ENCODE data around the gene PIRT. TPM values are rescaled to one million over a fixed set of nuclear protein-coding genes. Genes with fewer than 3 reads are reported as not detected.

The PIRT gene
- total and polyA plus RNA-seq, 2 of the 8 experiments (the other 6 are each of a cell fraction or from before 2014, with no cell fraction given) = 0.03 TPM; not detected in 1

GRCh38 chr17:10779609-10780008 lies 58.3 kb downstream of the PIRT start:
- Histone ChIP-seq H3K9ac (replicated peaks in 1 of 4; ENCODE audit: extremely low read depth in 1 of 4, low read depth in 3 of 4, low read length in 3 of 4) (no peak overlapping the region), H3K9me3 (ENCODE audit: insufficient read depth in 2 of 2, low read depth in 1 of 2, low read length in 1 of 2) (no peaks in the 10 kb centered on the region), H3K27me3 (replicated peaks in 1 of 4; ENCODE audit: control insufficient read depth in 3 of 4, extremely low read depth in 1 of 4, insufficient read depth in 3 of 4, low read length in 3 of 4) (no peaks in the 10 kb centered on the region)

More at GRCh38 chr17:10779609-10780008, 58.3 kb downstream of the PIRT start:
- Histone ChIP-seq H2BK20ac (ENCODE audit: low read length) (no peak overlapping the region), H3K79me1 (ENCODE audit: low read depth, low read length) (no peaks in the 10 kb centered on the region), H3K18ac (ENCODE audit: extremely low read depth, low read length) (no peak overlapping the region), H3K4ac (replicated peaks; ENCODE audit: insufficient read length, low read depth, low read length) (no peak overlapping the region), H4K20me1 (replicated peaks in 1 of 2; ENCODE audit: control insufficient read depth in 1 of 2, insufficient read depth in 2 of 2, low read length in 2 of 2) (no peaks in the 10 kb centered on the region), H3K4me2 (ENCODE audit: insufficient read depth in 1 of 2, low read depth in 2 of 2, low read length in 2 of 2) (no peak overlapping the region), H4K91ac (replicated peaks; ENCODE audit: insufficient read length, low read length) (no peak overlapping the region), H3K27ac (ENCODE audit: low read depth, low read length) (no peak overlapping the region), H2AFZ (ENCODE audit: low read length) (no peak overlapping the region), H3K56ac (replicated peaks; ENCODE audit: insufficient read length, low read depth, low read length) (no peak overlapping the region), H2BK120ac (replicated peaks; ENCODE audit: low read depth, low read length) (no peak overlapping the region), H3K23me2 (ENCODE audit: low read depth, low read length) (no peaks in the 10 kb centered on the region; the same call in 1 of the 2 replicates), H2BK5ac (ENCODE audit: low read depth, low read length) (no peak overlapping the region), H2BK12ac (ENCODE audit: low read depth, low read length) (no peak overlapping the region), H4K8ac (ENCODE audit: extremely low read depth, insufficient read depth, low read length) (no peak overlapping the region), H4K5ac (ENCODE audit: insufficient read length, low read depth, low read length) (no peak overlapping the region), H3K14ac (ENCODE audit: insufficient read length) (no peak overlapping the region), H3K4me1 (replicated peaks in 1 of 4; ENCODE audit: control insufficient read depth in 3 of 4, insufficient read depth in 4 of 4, low read length in 3 of 4) (peaks cover 0 to 7% (median 2%) of the 10 kb centered on the region in 4 experiments; a peak in 3 of 7 replicates), H3K79me2 (ENCODE audit: control insufficient read depth in 1 of 2, insufficient read depth in 2 of 2, low read length in 2 of 2) (no peaks in the 10 kb centered on the region), H2AK5ac (ENCODE audit: low read depth, low read length) (no peak overlapping the region), H3K36me3 (ENCODE audit: control insufficient read depth in 2 of 4, insufficient read depth in 4 of 4, low read length in 3 of 4) (no peaks in the 10 kb centered on the region; a peak in 1 of 8 replicates), H3K23ac (ENCODE audit: insufficient read length) (no peak overlapping the region), H3K4me3 (ENCODE audit: extremely low read depth in 1 of 4, insufficient read depth in 2 of 4, low read depth in 3 of 4, low read length in 4 of 4) (no peak overlapping the region), H2BK15ac (ENCODE audit: low read length) (no peak overlapping the region)
- ChIA-PET CTCF (ENCODE audit: partially characterized antibody) (interaction anchor here (1.4 kb wide), 1 partner anchor 12 kb away, joined by 5 read pairs; no protein-coding TSS in a partner anchor), POLR2A (ENCODE audit: partially characterized antibody) (no interaction called here)
- FAIRE-seq = no peak
- 87% methylated on average over 2 of the region's 2 CpGs; no CpG with 5 or more reads in 1 of the 2 experiments for WGBS, 2 experiments (ENCODE audit: extremely low coverage in 1 of 2, insufficient coverage in 1 of 2, insufficient read length in 1 of 2, insufficient replicate concordance in 2 of 2, low coverage in 1 of 2, low lambda C conversion rate in 2 of 2, missing lambda C conversion rate in 1 of 2)
- no peak for DNase-seq (ENCODE audit: low read depth in 1 of 2, low spot score in 2 of 2)
- TF ChIP-seq GTF2F1 (IDR thresholded peaks at IDR 0.05; ENCODE audit: borderline replicate concordance, low read depth, low read length) = no peak
- TF ChIP-seq ATF2 (IDR thresholded peaks at IDR 0.05; ENCODE audit: low read length) = no peak
- TF ChIP-seq PHF8 (conservative IDR thresholded peaks at IDR 0.05; ENCODE audit: low read depth, low read length) = no peak
- no peak for TF ChIP-seq SUZ12 (IDR thresholded peaks at IDR 0.05; ENCODE audit: low read length)
- TF ChIP-seq CHD2 (IDR thresholded peaks at IDR 0.05; ENCODE audit: low read length) = no peak
- TF ChIP-seq TAF7 (optimal IDR thresholded peaks at IDR 0.05; ENCODE audit: borderline replicate concordance, low read depth, low read length) = no peak
- no peak for TF ChIP-seq CBX8 (IDR thresholded peaks at IDR 0.05; ENCODE audit: borderline replicate concordance, low read depth, low read length)
- no peak for TF ChIP-seq SP1 (IDR thresholded peaks at IDR 0.05; ENCODE audit: low read depth, low read length)

All from H1 (cell line).